GM12892 (cell line): ENCODE data around the gene PRIM2.
"Not testable (repeated sequence)": the region's sequence is repeated elsewhere in the genome, so short reads cannot be mapped to it uniquely, and the experiment has no call there.

Source experiments
- POLR2A ChIP-seq: IDR thresholded peaks from 2 replicates; pipeline ENCODE4 v1.6.1; 2011; ENCODE audit warnings: low read depth, low read length, control low read depth
- POLR2AphosphoS5 ChIP-seq: IDR thresholded peaks from 2 replicates; pipeline ENCODE4 v1.6.1; 2011; ENCODE audit warnings: low read depth, low read length, control low read depth

GRCh38 chr6:57489887-57490286, 172.5 kb downstream of the PRIM2 start:
- TF ChIP-seq POLR2A, POLR2AphosphoS5: not testable (repeated sequence)
